Transverse colon (tissue), 4 donors: ENCODE measurements around the gene MAP2K5. TPM values are rescaled to one million over a fixed set of nuclear protein-coding genes. Genes with fewer than 3 reads are reported as not detected.

ENCODE experiments used
- DNase-seq: peaks from one replicate; pipeline ENCODE4 v3.0.0-alpha.2; 2019
- H3K27ac ChIP-seq, 4 donors: fragments of 200-600 bp; sonication (generic); 2 replicates each; pipeline ENCODE4 v1.5.1; 2016 to 2018; ENCODE audit warnings: inconsistent platforms in 4 of 4
- H3K27me3 ChIP-seq: fragments of 200-600 bp; sonication (generic); 2 replicates; pipeline ENCODE4 v1.5.1; 2017; ENCODE audit warnings: inconsistent platforms
- H3K36me3 ChIP-seq, 4 donors: fragments of 200-600 bp; sonication (generic); 2 replicates each; pipeline ENCODE4 v1.5.1; 2017 to 2019; ENCODE audit warnings: inconsistent platforms in 4 of 4
- H3K4me1 ChIP-seq, 4 donors: fragments of 200-600 bp; sonication (generic); 2 replicates each; pipeline ENCODE4 v1.5.1; 2017 to 2020; ENCODE audit warnings: inconsistent platforms in 4 of 4
- H3K4me3 ChIP-seq, 4 donors: fragments of 200-600 bp; sonication (generic); 1 replicate in 1 of 4; 2 replicates in 3 of 4; pipeline versions ENCODE4 v1.5.1 to v1.6.1; 2017 to 2019; ENCODE audit warnings: inconsistent platforms in 4 of 4
- H3K9me3 ChIP-seq, 2 donors: fragments of 200-600 bp; sonication (generic); 2 replicates each; pipeline ENCODE4 v1.5.1; 2017 to 2019; ENCODE audit warnings: inconsistent platforms in 2 of 2
- CTCF ChIP-seq, 5 experiments: fragments of 200-600 bp in 3 of 5; fragments of 450-650 bp in 2 of 5; sonication (generic) in 3 of 5; IDR thresholded peaks; 1 replicate in 2 of 5; 2 replicates in 3 of 5; pipeline ENCODE4 v1.5.1; 2016 to 2017; ENCODE audit warnings: antibody characterized with exemption in 5 of 5, inconsistent platforms in 3 of 5, mild to moderate bottlenecking in 2 of 5, moderate library complexity in 1 of 5
- EP300 ChIP-seq: sonication (generic); formaldehyde crosslinking; IDR thresholded peaks from one replicate; pipeline ENCODE4 v1.6.1; 2017; ENCODE audit warnings: antibody characterized with exemption, low read depth
- POLR2A ChIP-seq: fragments of 450-650 bp; IDR thresholded peaks from one replicate; pipeline ENCODE4 v1.6.1; 2016; ENCODE audit warnings: antibody characterized with exemption, mild to moderate bottlenecking, moderate library complexity
- POLR2AphosphoS5 ChIP-seq, 3 donors: sonication (generic); formaldehyde crosslinking; IDR thresholded peaks; one replicate each; pipeline ENCODE4 v1.6.1; 2016; ENCODE audit warnings: antibody characterized with exemption in 3 of 3
- WGBS, 2 donors: methylation state at CpG; one replicate each; pipeline ENCODE4 v1.1.5; 2018; ENCODE audit warnings: low coverage in 1 of 2; 5-methylcytosine and 5-hydroxymethylcytosine counted together
- in situ Hi-C, 4 donors: fragments of 200-750 bp; cut with MboI; loops; one replicate each; pipeline versions ENCODE4 v1.15.0 to v1.15.1; 2017; ENCODE audit warnings: low sequenced_read_pairs in 3 of 4, low pct_ligation_motif_present in 1 of 4, low pct_unique_long_range_greater_than_20kb in 1 of 4
- intact Hi-C: fragments of 100-400 bp; cut with DNase I; formaldehyde crosslinking; loops from one replicate; pipeline ENCODE4 v1.15.1; 2023; ENCODE audit warnings: low total_unique reads
- total RNA-seq, 4 donors: library from RNA; depleted of rRNA; stranded (reverse); fragments of >200 nt; gene quantifications; one replicate each; pipeline ENCODE4 v1.1.0, GENCODE V29; 2016

MAP2K5 gene
- total RNA-seq, 4 donors from 2014 or later: 19.8 to 320 (median 21.1) TPM

- Histone ChIP-seq H3K36me3 (no peaks in the 10 kb centered on the region), H3K4me3 (no peak overlapping the region), H3K27me3 (no peaks in the 10 kb centered on the region), H3K27ac (no peak overlapping the region), H3K9me3 (no peaks in the 10 kb centered on the region), H3K4me1 (no peaks in the 10 kb centered on the region)
- no peak for DNase-seq
- intact Hi-C loops (no loop called here), in situ Hi-C loops (loop anchor here in 1 of 4 donors (25.0 kb wide), 1 partner anchor 339 kb away; no protein-coding TSS in a partner anchor)
- TF ChIP-seq EP300: no peak
- no peak for TF ChIP-seq POLR2AphosphoS5 (IDR thresholded peaks at IDR 0.05)
- no peak for TF ChIP-seq CTCF (IDR thresholded peaks at IDR 0.05)
- TF ChIP-seq POLR2A: no peak
- 94% methylated on average over 2 of the region's 2 CpGs; no CpG with 5 or more reads in 1 of the 2 donors for WGBS, 2 donors
These were observed 258.6 kb downstream of the MAP2K5 start for GRCh38 chr15:67801142-67801541.

- DNase-seq: no peak
- in situ Hi-C loops: loop anchor here in 1 of 4 donors (25.0 kb wide), 1 partner anchor 340 kb away; no protein-coding TSS in a partner anchor
- Histone ChIP-seq H3K27me3 (no peaks in the 10 kb centered on the region), H3K4me1 (no peaks in the 10 kb centered on the region), H3K9me3 (no peaks in the 10 kb centered on the region), H3K27ac (no peak overlapping the region), H3K36me3 (no peaks in the 10 kb centered on the region), H3K4me3 (no peak overlapping the region)
- no peak for TF ChIP-seq CTCF (IDR thresholded peaks at IDR 0.05)
- TF ChIP-seq POLR2AphosphoS5 (IDR thresholded peaks at IDR 0.05): no peak
- TF ChIP-seq POLR2A: no peak
- TF ChIP-seq EP300: no peak
- intact Hi-C loops: no loop called here
- WGBS, 2 donors: 85 to 93% methylated on average over 3 to 19 of the region's 19 CpGs
These were observed 259.7 kb downstream of the MAP2K5 start for GRCh38 chr15:67801926-67802914.

- H3K27ac ChIP-seq: no peak overlapping the region
- no peaks in the 10 kb centered on the region for H3K36me3 ChIP-seq
- in situ Hi-C loops: loop anchor here in 1 of 4 donors (25.0 kb wide), 1 partner anchor 341 kb away; no protein-coding TSS in a partner anchor
- H3K9me3 ChIP-seq: no peaks in the 10 kb centered on the region
- 83 to 100% methylated on average over 1 to 3 of the region's 3 CpGs for WGBS, 2 donors
- TF ChIP-seq CTCF (IDR thresholded peaks at IDR 0.05): no peak
- TF ChIP-seq EP300: no peak
- no peak for TF ChIP-seq POLR2A
- TF ChIP-seq POLR2AphosphoS5 (IDR thresholded peaks at IDR 0.05): no peak
- H3K27me3 ChIP-seq: no peaks in the 10 kb centered on the region
- intact Hi-C loops: no loop called here
- no peaks in the 10 kb centered on the region for H3K4me1 ChIP-seq
- no peak overlapping the region for H3K4me3 ChIP-seq
- no peak for DNase-seq
These were observed 260.8 kb downstream of the MAP2K5 start for GRCh38 chr15:67803299-67803698.
